Activated naive CD4-positive, alpha-beta T cell treated with anti-CD3 and anti-CD28 coated beads for 36 hours (primary cell): ENCODE results near the gene HIPK2. TPM values are rescaled to one million over a fixed set of nuclear protein-coding genes. Genes with fewer than 3 reads are reported as not detected.

Experiments
- CTCF ChIA-PET: fragments of 350-600 bp; sonication (Branson Sonifier 250); formaldehyde crosslinking; loops from one replicate; lab custom pipeline; 2021; ENCODE audit warnings: antibody characterized with exemption; lab: Charles Lee
- DNase-seq: peaks from one replicate; pipeline ENCODE4 v3.0.0-alpha.2; 2020
- H3K27ac Mint-ChIP-seq: one replicate; pipeline ENCODE4 v1.8.0; 2021; ENCODE audit warnings: mild to moderate bottlenecking, mixed read lengths
- H3K27me3 Mint-ChIP-seq: one replicate; pipeline ENCODE4 v1.8.0; 2021; ENCODE audit warnings: low read depth, mixed read lengths
- H3K36me3 Mint-ChIP-seq: one replicate; pipeline ENCODE4 v1.8.0; 2021; ENCODE audit warnings: low read depth, mixed read lengths
- H3K4me1 Mint-ChIP-seq: one replicate; pipeline ENCODE4 v1.8.0; 2021; ENCODE audit warnings: low read depth, mixed read lengths
- H3K4me3 Mint-ChIP-seq: one replicate; pipeline ENCODE4 v1.8.0; 2021; ENCODE audit warnings: mild to moderate bottlenecking, moderate library complexity, mixed read lengths
- H3K9me3 Mint-ChIP-seq: one replicate; pipeline ENCODE4 v1.8.0; 2021; ENCODE audit warnings: mixed read lengths
- intact Hi-C: fragments of 100-400 bp; cut with micrococcal nuclease; formaldehyde crosslinking; loops from one replicate; pipeline ENCODE4 v1.15.1; 2023
- total RNA-seq, 2 experiments: library from RNA; stranded (reverse); gene quantifications; one replicate each; pipeline ENCODE4 v1.2.3, GENCODE V29; 2021

The HIPK2 gene
- total RNA-seq = 10 to 100 TPM; 16.8 to 17.3 TPM

DNA sequence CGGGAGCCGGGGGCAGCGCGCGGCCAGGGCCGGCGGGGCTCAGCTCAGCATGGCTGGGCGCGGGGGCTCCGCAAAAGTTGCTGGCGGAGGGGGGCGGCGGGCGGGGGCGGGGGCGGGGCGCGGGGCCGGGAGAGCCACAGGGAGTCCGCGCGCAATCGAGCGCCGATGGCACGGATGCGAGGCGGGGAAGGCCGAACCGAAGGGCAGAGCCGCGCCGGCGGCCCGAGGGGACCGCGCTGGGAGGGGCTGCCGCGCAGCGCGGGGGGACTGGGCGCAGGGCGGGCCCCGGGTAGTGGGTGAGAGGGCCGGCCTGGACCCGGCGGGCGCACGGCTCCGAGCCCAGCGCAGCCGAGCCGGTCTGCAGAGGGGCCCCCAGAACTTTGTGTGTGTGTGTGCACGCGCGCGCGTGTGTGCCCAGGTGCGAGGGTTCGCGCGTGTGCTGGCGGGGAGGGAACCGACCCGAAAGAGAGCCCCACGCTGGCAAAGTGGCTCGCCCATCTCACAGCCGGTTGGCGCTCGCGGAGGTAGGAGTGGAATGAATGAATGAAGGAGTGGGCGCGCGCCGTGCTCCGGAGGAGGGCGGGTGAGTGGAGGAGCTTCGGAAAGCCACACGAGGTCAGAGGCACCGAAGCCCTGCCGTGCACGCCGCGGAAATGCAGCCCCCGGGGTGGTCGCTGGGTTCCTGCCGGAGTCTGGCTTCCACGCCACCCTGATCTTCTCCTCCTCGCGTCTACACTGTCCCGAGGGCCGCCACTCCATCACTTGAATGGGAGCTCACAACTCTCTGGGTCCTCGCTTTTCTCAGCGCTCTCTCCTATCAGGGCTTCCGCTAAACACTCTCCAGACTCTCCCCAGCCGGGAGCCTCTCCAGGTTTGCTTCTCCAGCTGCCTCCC, at the start of gene HIPK2:
Gene HIPK2 (minus strand): TSS at position 51 of the 894 bp plus-strand sequence. CDS start 375 bp downstream, outside the sequence.
- CTCF ChIA-PET = interaction anchor here (0.8 to 1.6 kb wide), 5 partner anchors 41 to 224 kb away, joined by 3 to 8 read pairs (median 3); no protein-coding TSS in a partner anchor
- peaks cover 14% of the 10 kb centered on the region for H3K27me3 Mint-ChIP-seq
- intact Hi-C loops = loop anchor here (2.0 to 10.0 kb wide), 4 partner anchors 399 to 1023 kb away; partner anchors contain the start of genes FMC1, KDM7A and ZC3HAV1
- no peaks in the 10 kb centered on the region for H3K9me3 Mint-ChIP-seq
- H3K27ac Mint-ChIP-seq = peak within 1 kb of the TSS; percentile 84
- no peaks in the 10 kb centered on the region for H3K36me3 Mint-ChIP-seq
- peak; percentile 68 for DNase-seq
- peaks cover 36% of the 10 kb centered on the region for H3K4me1 Mint-ChIP-seq
- peak within 1 kb of the TSS; percentile 96 for H3K4me3 Mint-ChIP-seq

DNA sequence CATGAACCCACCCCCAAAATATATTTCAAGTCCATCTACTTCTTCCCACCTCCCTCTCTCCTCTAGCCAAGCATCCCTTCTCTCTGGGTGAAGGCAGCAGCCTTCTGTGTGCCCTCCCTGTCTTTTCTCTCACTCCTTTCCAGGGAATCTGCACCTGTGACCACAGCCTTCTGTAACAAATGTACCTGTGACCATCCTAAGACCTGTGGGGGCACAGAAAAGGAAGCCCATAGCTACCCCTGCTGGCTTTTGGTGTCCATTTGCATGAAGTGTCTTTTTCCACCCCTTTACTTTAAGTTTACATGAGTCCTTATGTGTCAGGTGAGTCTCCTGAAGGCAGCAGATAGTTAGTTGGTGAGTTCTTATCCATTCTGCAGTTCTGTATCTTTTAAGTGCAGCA, 49.2 kb upstream of the HIPK2 start:
- no peaks in the 10 kb centered on the region for H3K9me3 Mint-ChIP-seq
- CTCF ChIA-PET = interaction anchor here (0.8 to 2.7 kb wide), 4 partner anchors 13 to 181 kb away, joined by 3 to 15 read pairs (median 6); no protein-coding TSS in a partner anchor
- H3K27ac Mint-ChIP-seq = no peak overlapping the region
- H3K36me3 Mint-ChIP-seq = no peaks in the 10 kb centered on the region
- intact Hi-C loops = loop anchor here (1.0 to 10.0 kb wide), 5 partner anchors 175 to 322 kb away; no protein-coding TSS in a partner anchor
- no peak overlapping the region for H3K4me3 Mint-ChIP-seq
- H3K4me1 Mint-ChIP-seq = peaks cover 24% of the 10 kb centered on the region
- DNase-seq = peak; percentile 46
- peaks cover 4% of the 10 kb centered on the region for H3K27me3 Mint-ChIP-seq

DNA sequence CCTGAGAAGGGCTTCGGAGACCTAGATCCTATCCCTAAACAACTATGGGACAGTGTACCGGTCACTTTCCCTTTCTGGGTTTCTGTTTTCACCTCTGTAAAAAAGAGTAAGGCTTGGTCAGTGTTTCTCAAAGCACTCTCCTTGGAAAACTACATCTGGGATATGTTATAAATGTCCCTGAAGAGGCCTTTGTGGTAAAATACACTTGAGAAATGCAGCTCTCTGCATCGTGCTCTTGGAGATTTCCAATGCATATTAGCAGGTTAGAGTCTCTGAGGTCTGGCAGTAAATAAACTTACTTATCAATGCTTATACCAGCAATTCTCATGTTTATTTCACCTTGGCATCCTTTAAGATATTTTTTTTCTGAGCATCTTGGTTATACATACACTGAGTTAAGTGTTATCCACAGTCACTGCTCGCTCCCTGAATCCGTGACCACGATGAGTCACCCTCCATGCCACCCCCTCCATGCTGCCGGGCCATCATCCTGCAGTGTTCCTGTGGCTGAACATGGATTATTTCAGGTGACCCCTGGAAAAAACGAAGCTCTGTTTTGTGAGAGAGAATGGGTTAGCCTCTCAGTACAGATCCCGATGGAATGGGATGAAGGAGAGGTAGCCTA, 48.0 kb upstream of the HIPK2 start:
- no peak for DNase-seq
- peaks cover 4% of the 10 kb centered on the region for H3K27me3 Mint-ChIP-seq
- intact Hi-C loops = loop anchor here (2.0 to 10.0 kb wide), 3 partner anchors 177 to 321 kb away; no protein-coding TSS in a partner anchor
- H3K27ac Mint-ChIP-seq = no peak overlapping the region
- no peak overlapping the region for H3K4me3 Mint-ChIP-seq
- H3K4me1 Mint-ChIP-seq = peaks cover 20% of the 10 kb centered on the region
- H3K36me3 Mint-ChIP-seq = no peaks in the 10 kb centered on the region
- H3K9me3 Mint-ChIP-seq = no peaks in the 10 kb centered on the region
- CTCF ChIA-PET = interaction anchor here (0.8 to 1.4 kb wide), 2 partner anchors 30 to 180 kb away, joined by 3 read pairs; no protein-coding TSS in a partner anchor

DNA sequence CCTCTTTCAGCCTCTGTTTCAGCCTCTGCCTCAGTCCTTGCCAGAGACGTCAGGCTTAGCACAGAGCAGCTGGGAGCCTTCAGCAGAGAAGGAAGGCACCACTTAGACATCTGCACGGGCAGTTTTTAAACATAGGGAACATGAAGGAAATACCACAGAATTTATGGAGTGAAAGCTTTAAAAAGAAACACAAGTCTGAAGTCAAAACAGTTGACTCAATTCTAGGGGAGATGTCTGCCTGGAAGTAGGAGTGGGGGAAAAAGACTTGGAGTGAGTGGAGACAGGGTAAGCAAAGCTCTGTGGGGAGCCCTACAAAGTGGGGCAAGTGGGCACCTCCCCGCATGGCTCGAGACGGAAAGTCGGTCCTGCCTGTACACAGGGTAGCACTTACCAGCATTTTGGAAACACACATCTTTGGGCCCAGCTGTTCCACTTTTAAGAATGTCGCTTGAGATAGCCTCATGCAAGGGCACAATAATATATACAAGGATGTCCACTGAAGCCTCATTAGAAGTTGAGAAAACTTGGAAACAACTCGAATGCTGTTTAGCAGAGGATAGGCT, 46.2 kb upstream of the HIPK2 start:
- Mint-ChIP-seq H3K36me3 (no peaks in the 10 kb centered on the region), H3K9me3 (no peaks in the 10 kb centered on the region), H3K4me3 (no peak overlapping the region), H3K27me3 (peaks cover 4% of the 10 kb centered on the region), H3K27ac (no peak overlapping the region), H3K4me1 (peaks cover 6% of the 10 kb centered on the region)
- CTCF ChIA-PET = interaction anchor here (1.3 kb wide), 1 partner anchor 24 kb away, joined by 3 read pairs; no protein-coding TSS in a partner anchor
- intact Hi-C loops = loop anchor here (2.0 to 10.0 kb wide), 2 partner anchors 187 to 319 kb away; no protein-coding TSS in a partner anchor
- no peak for DNase-seq

DNA sequence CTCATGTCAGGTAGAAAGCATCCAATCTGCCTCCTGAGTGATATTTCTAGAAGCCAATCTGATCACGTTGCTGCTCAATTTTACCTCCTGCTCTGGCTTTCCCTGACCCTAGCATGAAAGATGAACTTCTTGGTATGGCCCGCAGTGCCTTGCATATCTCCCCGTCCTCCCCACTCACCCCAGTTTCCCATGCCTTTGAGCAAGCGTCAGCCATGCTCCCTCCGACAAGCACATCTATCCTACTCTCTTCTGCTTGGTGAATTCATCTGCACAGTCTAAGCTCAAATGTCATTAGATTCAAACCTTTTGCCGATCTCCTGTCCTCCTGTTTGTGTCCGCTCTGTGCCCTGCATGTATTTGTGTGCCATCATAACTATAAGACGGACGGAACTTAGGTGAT, 45.1 kb upstream of the HIPK2 start:
- Mint-ChIP-seq H3K27ac (no peak overlapping the region), H3K4me1 (no peaks in the 10 kb centered on the region), H3K36me3 (no peaks in the 10 kb centered on the region), H3K4me3 (no peak overlapping the region), H3K27me3 (peaks cover 4% of the 10 kb centered on the region), H3K9me3 (no peaks in the 10 kb centered on the region)
- CTCF ChIA-PET = interaction anchor here (1.0 to 1.3 kb wide), 2 partner anchors 23 to 175 kb away, joined by 3 read pairs; no protein-coding TSS in a partner anchor
- intact Hi-C loops = loop anchor here (10.0 kb wide), 1 partner anchor 318 kb away; no protein-coding TSS in a partner anchor
- DNase-seq = no peak

- no peak for DNase-seq
- H3K4me1 Mint-ChIP-seq = no peaks in the 10 kb centered on the region
- H3K27me3 Mint-ChIP-seq = no peaks in the 10 kb centered on the region
- H3K36me3 Mint-ChIP-seq = no peaks in the 10 kb centered on the region
- H3K9me3 Mint-ChIP-seq = no peaks in the 10 kb centered on the region
- intact Hi-C loops = loop anchor here (10.0 kb wide), 1 partner anchor 317 kb away; no protein-coding TSS in a partner anchor
- CTCF ChIA-PET = interaction anchor here (0.6 kb wide), 1 partner anchor 341 kb away, joined by 3 read pairs; no protein-coding TSS in a partner anchor
- H3K27ac Mint-ChIP-seq = no peak overlapping the region
- H3K4me3 Mint-ChIP-seq = no peak overlapping the region
Observed at GRCh38 chr7:139821349-139822105, 43.7 kb upstream of the HIPK2 start.

- no peak for DNase-seq
- H3K4me1 Mint-ChIP-seq = no peaks in the 10 kb centered on the region
- intact Hi-C loops = loop anchor here (10.0 kb wide), 1 partner anchor 315 kb away; no protein-coding TSS in a partner anchor
- CTCF ChIA-PET = no interaction called here
- no peak overlapping the region for H3K27ac Mint-ChIP-seq
- no peaks in the 10 kb centered on the region for H3K27me3 Mint-ChIP-seq
- no peak overlapping the region for H3K4me3 Mint-ChIP-seq
- H3K36me3 Mint-ChIP-seq = no peaks in the 10 kb centered on the region
- peaks cover 3% of the 10 kb centered on the region for H3K9me3 Mint-ChIP-seq
Observed at GRCh38 chr7:139820089-139820488, 42.3 kb upstream of the HIPK2 start.

DNA sequence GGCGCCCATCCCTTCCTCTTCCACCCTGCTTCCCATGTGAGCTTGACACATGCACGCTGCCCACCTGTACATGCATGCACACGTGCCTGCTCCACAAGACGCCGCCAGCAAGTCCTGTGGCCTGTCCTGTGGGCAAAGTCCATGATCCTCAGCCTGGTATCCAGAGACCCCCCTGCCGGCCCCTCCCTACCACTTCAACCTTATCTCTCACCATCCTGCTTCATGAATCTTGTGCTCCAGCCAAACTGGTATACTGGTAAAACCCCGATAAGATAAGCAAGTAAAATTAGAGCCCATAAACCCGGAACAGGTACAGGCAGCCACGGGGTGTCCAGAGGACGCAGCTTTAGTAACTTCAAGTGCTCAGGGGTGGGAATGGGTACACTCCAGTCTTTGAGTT, 39.5 kb upstream of the HIPK2 start:
- CTCF ChIA-PET = no interaction called here
- H3K27ac Mint-ChIP-seq = no peak overlapping the region

DNA sequence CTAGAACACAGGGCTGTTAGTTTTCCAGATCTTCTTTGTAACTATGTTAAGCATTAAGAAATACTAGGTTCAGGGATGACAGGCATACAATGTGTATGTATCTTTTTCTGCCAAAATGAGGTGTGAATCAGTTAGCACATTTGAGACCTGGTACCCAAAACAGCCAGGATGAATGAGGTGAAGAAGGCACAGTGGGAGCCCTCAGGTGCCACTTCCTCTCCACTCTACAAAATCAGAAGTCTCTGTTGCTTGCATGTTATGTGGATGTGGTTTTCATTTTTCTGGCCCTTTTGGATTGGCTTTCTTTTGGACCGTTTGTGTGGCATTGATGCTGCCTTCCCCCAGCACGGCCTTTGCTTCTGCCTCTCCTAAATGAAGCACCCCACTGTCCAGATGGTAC, 35.9 kb upstream of the HIPK2 start:
- DNase-seq = no peak
- intact Hi-C loops = no loop called here
- no peaks in the 10 kb centered on the region for H3K4me1 Mint-ChIP-seq
- no peaks in the 10 kb centered on the region for H3K27me3 Mint-ChIP-seq
- H3K36me3 Mint-ChIP-seq = no peaks in the 10 kb centered on the region
- CTCF ChIA-PET = no interaction called here
- peaks cover 3% of the 10 kb centered on the region for H3K9me3 Mint-ChIP-seq
- no peak overlapping the region for H3K27ac Mint-ChIP-seq
- no peak overlapping the region for H3K4me3 Mint-ChIP-seq

More for the DNA sequence above, 39.5 kb upstream of the HIPK2 start:
- Mint-ChIP-seq H3K4me1 (no peaks in the 10 kb centered on the region), H3K9me3 (peaks cover 3% of the 10 kb centered on the region), H3K36me3 (no peaks in the 10 kb centered on the region), H3K27me3 (no peaks in the 10 kb centered on the region), H3K4me3 (no peak overlapping the region)
- intact Hi-C loops = no loop called here
- no peak for DNase-seq

GRCh38 chr7:139813151-139813550, 35.4 kb upstream of the HIPK2 start:
- peaks cover 3% of the 10 kb centered on the region for H3K9me3 Mint-ChIP-seq
- H3K4me1 Mint-ChIP-seq = no peaks in the 10 kb centered on the region
- CTCF ChIA-PET = no interaction called here
- H3K27me3 Mint-ChIP-seq = no peaks in the 10 kb centered on the region
- intact Hi-C loops = no loop called here
- H3K36me3 Mint-ChIP-seq = no peaks in the 10 kb centered on the region
- no peak overlapping the region for H3K4me3 Mint-ChIP-seq
- no peak for DNase-seq
- H3K27ac Mint-ChIP-seq = no peak overlapping the region

DNA sequence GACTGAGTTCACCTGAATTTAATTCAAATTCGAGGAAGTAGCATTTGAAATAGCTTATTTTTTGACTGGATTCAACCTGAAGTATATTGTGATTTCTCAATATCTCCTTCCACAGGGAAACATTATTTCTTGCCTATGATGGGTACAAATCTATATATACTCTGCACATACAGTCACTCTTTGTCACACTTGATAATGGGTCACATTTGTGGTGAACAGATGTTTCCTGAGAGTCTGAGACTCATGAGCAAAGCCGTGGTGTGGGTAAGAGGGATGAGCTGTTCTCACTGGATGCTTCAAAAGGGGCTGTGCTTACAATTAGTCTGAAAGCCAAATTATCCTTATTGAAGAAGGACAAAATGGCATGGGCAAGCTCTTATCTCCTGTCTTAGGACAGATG, 33.3 kb upstream of the HIPK2 start:
- H3K36me3 Mint-ChIP-seq = no peaks in the 10 kb centered on the region
- no peak for DNase-seq
- no peak overlapping the region for H3K27ac Mint-ChIP-seq
- CTCF ChIA-PET = interaction anchor here (1.4 to 1.7 kb wide), 2 partner anchors 16 to 165 kb away, joined by 3 to 8 read pairs; no protein-coding TSS in a partner anchor
- no peaks in the 10 kb centered on the region for H3K4me1 Mint-ChIP-seq
- H3K9me3 Mint-ChIP-seq = peaks cover 2% of the 10 kb centered on the region
- H3K27me3 Mint-ChIP-seq = no peaks in the 10 kb centered on the region
- intact Hi-C loops = no loop called here
- no peak overlapping the region for H3K4me3 Mint-ChIP-seq
